HG02571 (cell line): ENCODE measurements around the gene DNAJB14.
A peak's percentile ranks its signal among the peaks of the same experiment; 100 is the strongest.

Source experiments
- ATAC-seq: cut with Tn5 transposase; IDR thresholded peaks from one replicate; pipeline ENCODE4 v1.9.1; 2021; ENCODE audit warnings: mild to moderate bottlenecking, moderate library complexity; ENCODE audit not compliant: unreplicated experiment

The DNAJB14 gene

DNA sequence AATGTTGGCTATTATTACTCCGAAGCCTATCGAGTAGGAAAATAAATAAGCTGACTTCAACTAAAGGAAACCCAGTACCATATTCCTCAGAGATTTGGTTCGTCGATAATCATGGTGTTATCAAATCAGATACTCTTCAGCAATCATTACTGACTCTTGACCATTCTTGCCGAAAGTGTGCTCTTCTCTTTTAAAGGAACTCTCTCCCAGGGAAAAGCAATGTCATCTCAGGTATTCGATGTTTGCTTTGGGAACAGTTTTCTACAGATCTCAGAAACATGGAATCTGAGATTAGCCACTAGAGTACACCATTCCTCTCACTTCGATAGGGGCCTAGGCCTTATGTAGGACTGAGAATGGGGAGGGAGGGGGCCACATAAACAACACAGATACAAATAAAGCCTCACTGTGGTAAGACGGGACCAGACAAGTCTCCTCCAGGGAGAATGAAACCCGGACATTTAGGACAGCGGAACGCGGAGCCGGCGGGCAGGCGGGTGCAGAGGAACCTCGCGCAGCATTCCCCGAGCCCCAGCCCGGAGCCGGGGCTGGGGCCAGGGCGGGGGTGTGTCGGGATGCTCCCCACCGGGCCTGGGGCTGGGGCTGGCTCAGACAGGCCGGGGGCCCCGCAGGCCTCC, 581 bp downstream of the DNAJB14 start:
- ATAC-seq = no peak

DNA sequence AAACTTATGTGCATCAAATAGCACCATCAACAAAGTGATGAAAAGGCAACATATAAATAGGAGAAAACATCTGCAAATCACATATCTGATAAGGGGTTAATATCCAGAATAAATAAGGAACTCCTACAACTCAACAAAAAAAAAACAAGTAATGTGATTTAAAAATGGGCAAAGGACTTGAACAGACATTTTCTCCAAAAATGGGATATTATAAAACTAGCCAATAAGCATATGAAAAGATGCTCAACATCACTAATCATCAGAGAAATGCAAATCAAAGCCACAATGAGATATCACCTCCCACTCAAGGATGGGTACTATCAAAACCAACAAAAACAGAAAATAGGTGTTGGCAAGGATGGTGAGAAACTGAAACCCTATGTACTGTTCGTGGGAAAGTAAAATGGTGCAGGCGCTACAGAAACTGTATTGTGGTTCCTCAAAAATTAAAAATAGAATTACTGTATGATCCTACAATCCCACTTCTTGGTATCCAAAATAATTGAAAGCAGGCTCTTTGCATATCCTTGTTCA, 2.4 kb downstream of the DNAJB14 start:
- no peak for ATAC-seq

DNA sequence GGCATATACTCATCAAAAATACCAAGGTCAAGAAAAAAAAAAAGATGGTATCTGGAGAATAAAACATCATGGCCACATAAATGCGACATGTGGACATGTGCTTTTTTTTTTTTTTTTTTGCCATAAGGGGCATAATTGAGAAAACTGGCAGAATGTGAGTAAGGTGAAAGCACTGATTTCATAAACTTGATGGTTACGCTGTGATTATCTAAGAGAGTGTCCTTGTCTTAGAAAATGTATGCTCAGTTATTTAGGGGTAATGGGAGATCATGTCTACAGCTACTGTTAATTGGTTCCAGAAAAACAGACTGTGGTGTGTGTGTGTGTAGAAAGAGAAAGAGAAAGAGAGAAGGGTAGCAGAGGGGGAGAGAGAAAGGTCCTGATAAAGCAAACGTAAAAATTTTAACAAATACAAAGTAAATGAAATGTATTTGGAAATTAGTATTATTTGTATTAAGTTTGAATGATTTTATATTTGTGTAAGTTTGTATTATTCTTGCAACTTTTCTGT, 8.1 kb downstream of the DNAJB14 start:
- no peak for ATAC-seq

DNA sequence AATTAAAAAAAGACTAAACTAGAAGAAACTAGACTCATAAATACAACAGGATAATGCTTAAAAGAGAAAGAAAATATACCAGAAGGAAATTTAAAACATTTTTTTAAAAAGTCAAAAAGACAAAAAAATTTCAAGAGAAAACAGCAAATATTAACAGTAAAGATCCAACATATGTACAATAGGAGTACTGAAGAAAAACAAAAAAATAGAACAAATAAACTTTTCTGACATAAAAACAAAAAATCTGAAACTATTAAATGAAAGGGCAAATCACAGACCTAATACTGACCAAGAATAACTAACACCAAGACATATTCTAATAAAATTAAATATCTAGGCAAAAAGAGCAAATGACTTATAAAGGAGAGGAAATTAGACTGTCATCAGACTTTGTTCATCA, 11.5 kb downstream of the DNAJB14 start:
- ATAC-seq = no peak

DNA sequence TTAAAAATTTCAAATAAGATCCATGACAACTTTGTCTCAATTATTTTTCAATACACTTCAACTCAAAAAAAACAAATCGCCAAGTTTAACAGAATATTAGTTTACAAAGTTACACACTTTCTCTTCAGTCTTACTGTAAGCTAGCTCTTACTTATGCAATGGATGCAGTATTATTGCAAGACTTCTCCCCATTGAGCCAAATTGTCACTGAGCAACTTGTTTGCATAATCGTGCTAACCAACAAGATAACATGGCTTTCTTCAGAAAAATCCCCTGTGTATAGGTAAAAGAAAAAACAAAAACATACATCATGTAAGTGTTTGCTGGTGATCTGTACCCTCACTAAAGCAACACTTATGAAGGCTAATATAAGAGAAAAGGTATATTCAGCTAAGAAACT, 18.9 kb downstream of the DNAJB14 start:
- ATAC-seq = no peak

DNA sequence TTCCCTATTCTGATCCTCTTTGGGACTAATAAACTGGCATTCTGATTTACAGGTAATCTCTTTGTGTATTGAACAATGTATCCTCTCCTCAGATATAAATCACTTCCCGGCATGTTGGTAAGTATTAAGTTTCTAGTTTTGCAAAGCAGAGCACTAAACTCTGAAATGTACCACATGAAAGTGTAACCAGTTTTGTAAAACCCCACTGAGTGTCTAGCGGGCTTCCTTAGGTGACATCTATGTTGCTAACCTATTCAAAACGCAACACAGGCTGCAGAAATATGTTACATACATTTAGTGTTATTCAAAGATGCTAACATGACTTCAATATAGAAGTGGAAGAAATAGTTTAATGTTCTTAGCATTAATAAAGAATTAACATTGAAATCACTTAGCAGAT, 25.2 kb downstream of the DNAJB14 start:
- no peak for ATAC-seq

DNA sequence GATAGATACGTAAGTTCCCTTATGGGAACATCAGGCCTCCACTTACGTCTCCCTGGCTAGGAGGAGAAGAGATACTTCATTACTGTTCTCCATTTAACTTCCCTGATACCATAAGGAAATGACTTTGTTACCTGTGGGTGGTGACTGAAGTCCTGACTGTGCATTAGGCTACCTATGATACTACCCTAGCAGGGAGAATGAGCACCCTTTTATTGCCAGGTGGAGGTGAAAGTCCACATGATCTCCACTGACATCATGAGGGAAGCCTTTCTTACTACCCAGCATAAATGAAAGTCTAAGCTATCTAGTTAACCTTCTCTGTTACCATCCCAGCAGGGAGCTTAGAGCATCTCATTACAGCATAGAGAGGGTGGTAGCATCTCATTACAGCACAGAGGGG, 27.8 kb downstream of the DNAJB14 start:
- ATAC-seq = no peak

DNA sequence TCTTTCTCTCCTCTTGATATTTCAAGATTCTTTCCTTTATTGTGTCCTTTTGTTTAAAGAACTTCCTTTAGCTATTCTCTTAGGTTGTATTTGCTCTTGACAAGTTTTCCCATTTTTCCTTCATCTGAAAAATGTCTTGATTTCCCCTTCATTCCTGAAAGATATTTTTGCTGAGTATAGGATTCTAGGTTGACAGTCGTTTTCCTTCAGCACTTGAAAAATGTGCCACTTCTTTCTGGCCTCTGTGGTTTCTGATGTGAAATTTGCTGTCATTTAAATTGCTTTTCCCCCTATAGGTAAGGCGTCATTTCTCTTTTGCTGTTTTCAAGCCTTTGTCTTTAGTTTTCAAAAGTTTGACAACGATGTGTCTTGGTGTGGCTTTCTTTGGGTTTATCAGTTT, 28.8 kb downstream of the DNAJB14 start:
- no peak for ATAC-seq

DNA sequence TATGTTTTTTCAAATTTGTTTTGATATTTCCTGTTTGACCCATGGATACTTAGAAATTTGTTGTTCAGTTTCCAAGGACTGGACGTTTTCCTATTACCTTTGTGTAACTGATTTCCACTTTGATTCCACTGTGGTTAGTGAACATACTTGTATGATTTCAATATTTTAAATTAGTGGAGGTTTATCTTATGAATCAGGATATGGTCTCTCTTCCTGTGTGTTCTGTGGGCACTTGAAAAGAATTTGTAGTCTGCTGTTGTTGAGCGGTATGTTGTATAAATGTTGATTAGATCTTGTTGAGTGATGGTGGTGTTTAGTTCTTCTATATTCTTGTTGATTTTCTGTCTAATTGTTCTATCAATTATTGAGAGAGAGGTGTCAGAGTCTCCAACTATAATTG, 31.0 kb downstream of the DNAJB14 start:
- no peak for ATAC-seq

DNA sequence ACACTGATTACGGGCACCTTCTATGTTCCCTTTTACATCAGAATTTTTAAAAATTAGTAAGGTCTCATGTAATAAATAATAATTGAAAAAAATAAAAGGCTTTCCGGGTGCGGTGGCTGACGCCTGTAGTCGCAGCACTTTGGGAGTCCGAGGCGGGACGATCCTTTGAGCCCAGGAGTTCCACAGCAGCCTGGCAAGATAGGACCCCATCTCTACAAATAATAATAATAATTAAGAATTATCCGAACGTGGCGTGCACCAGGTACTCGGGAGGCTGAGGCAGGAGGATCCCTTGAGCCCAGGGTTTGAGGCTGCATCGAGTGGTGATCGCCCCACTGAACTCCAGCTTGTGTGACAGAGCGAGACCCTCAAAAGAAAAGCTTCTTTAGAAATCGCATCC, 51.4 kb downstream of the DNAJB14 start:
- no peak for ATAC-seq

DNA sequence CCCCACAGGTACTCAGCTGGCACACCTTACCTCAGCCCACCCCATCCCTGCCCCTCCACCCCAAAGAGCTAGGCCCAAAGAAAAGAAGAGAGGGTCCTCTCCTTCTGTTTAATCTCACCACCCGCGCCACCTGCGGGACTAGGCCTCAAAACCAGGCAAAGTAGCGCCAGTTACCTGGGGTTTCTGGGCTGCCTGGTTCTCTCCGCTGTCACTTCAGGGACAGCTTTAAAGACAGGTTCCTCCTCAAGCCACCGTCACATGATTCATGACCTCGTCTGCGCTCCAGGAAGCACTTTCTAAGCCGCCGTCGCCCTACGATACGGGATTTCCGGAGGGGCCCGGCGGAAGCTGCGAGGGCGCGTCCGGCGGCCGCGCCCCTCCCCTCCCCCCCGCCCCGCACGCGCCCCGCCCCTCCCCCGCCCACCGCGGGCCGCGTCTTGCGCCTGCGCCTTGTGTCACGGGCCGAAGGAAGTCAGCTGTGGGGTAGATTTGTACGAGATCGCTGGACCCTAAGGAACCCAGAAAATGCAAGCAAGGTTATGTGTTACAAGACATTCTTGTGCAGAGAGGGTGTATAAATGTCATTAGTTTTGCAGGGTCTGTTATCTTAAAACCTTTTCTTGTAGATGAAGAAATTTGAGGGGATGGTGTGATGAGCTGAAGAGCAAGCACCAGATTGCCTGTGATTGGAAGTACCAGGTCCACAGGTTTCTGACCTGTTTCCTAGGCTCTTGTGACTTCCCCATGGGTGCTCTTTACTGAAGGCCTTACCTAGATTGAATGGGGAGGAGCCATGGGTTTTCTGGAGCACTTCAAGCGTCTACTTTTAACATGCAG, 52.0 kb downstream of the DNAJB14 start, which contains the start of gene LAMTOR3:
Gene LAMTOR3 (minus strand): TSS at position 267 of the 837 bp plus-strand sequence. CDS start 464 bp downstream, outside the sequence.
- ATAC-seq = peak; percentile 99

DNA sequence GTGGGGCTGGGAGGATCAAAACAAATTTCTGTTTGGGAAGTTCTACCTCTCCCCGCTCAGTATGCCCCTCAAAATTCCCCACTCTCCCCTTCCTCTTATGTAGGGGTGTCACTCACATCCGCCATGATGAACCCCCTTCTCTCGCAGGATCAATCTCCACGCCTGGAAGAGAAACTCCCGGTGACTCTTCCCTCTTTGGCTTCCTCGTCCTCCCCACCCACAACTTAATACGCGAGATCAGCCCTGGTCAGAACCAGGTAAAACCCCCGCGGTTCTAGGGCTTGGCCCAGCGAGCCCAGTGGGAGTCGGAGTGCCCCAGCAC, 52.6 kb downstream of the DNAJB14 start:
- ATAC-seq = no peak

DNA sequence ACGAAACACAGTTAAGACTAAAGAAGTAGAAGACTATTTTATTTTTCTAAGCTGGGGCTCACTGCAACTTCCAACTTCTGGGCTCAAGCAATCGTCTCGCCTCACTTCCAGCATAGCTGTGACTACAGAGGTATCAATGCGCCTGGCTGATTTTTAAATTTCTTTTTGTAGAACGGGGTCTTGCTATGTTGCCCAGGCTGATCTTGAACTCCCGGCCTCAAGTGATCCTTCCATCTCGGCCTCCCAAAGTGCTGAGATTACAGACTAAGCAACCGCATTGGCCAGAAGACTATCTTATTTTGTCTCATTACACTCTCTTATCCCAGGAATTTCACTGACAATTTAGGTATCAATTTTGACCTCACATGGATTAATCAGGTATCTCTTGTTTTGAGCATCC, 53.4 kb downstream of the DNAJB14 start:
- no peak for ATAC-seq

DNA sequence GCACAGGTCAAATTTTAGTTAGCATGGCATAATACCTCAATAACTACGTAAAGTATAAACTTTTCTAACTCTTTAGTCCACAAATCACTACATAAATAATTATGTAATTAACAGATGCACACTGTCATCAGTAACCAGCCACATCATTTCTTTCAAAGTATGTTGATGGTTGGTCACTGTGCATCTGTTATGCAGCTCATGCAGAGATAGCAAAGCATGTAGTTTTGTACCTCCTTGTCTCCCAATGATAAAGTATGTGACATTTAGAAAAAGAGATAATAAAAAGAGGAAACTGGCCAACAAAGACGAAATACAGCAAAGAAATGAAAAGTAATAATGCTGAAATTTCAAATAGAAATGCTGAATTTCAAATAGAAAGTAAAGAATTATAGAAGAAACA, 55.1 kb downstream of the DNAJB14 start:
- ATAC-seq = no peak

DNA sequence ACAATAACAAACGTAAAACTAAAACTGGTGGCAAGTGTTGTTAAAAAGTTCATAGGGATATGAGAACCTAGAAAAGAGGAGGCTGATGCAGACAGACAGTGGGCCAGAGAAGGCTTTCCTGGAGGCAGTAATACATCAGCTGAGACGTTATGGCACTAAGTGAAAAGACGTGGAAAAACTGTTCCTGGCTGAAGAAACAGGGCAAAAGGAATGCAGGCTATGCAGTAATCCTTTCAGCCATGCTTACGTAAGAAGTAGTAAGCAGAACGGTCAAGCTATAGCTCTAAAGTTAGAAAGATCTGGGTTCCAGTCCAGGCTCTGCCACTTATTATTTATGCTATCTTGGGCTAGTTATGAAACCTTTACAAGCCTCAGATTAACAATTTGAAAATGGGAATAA, 58.6 kb downstream of the DNAJB14 start:
- ATAC-seq = no peak

DNA sequence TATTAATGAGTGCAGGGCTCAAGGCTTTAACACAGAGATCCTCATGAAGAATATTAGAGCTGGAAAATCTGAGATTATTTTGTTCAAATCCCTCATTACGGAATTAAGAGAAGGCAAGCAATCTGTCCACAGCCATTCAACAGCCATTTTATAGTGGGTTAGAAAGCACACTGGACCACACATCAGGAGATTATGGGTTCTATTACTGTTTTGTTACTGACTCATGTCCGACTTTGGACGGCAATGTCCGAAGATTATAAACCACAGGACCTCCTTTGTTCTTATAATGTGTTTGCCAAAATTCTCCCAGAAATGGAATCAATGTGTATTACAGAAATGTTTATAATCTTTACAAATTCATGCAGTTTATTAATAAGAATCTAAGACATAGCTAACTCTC, 60.3 kb downstream of the DNAJB14 start:
- ATAC-seq = no peak

DNA sequence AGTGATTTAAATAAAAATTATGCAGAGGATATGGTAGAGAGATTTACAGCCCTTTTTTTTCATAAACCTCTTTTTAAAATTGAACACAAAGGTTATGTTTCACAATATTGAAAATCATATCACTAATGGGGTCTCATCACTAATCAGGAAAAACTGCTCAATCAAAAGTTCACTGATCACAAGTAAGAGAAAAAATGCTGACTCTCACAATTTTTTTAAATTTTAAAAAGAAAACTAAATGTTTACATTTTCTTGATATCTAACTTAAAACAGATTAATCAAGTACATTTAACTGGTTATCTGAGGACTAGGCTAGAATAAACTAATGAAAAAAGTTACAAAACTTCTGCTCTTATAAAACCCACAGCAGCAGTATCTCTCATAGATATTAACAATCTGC, 60.7 kb downstream of the DNAJB14 start:
- ATAC-seq = no peak

DNA sequence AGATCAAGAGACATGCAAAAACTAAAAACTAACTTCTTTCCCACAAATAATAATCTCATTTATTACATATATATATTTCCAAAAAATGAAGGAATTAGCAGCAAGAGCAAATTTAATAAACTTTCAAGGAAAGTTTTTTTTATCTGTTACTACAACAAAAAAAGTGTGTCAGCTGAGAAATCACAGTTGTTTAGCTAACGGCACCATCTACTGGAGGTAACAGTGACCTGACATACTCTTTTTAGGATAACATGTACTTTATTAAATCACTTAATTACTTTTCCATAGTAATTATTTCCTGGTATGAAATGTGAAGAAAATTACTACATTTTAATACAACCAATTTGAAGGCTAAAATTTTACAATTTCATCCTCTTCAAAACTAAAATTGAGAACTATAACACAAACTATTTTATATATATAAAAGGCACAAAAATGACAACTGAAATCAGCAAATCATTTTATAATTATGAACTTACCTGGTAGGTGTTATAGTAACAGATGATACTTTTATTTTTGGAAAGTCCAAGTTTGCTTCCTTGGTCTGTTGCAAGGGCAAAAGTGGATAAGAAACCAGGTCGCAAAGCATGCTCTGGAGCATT, 61.3 kb downstream of the DNAJB14 start:
- no peak for ATAC-seq

DNA sequence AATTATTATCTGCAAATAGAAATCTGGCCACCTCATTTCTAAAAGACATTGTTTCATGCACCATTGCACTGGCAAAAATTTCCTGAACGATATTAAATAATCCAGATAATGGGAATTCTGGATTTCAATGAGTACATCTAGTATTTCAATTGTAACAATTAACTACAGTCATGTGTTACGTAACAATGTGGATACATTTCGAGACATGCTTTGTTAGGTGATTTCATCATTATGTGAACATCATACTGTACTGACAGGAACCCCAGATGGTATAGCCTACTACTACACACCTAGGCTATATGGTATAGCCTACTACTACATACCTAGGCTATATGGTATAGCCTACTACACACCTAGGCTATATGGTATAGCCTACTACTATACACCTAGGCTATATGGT, 67.0 kb downstream of the DNAJB14 start:
- no peak for ATAC-seq

DNA sequence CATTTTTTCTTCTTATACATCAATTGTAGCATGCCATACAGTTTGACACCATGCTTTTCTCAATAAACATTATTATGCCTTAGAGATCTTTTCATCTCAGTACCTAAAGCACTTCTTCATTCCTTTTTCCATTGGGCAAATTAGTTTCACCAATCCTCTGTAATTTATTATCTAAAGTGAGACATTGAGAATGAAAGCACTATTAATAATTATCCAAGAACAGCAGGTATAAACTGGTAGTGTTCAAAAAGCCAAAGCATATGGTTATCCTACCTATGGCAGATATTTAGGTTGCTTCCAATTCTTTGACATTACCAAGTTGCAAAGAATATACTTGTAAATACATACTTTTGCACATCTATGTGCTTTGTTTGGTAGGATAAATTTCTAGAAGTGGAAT, 67.8 kb downstream of the DNAJB14 start:
- no peak for ATAC-seq

DNA sequence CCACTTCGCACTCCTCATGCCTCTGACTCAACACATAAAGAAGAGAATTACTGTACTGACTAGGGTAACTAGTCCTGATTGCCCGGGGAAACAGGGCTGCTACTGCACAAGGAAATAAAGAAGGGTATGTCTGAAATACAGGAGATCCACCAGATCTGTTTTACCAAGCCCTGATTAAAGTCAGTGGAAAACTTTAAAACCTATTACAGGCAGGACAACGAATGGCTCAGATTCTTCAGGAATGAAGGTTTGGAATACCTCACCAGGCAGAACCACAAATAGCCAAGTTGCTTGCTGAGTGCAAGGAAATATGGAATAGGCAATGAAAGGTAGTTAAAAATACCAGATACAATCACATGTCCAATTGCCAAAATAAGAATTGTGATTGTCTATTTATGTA, 69.5 kb downstream of the DNAJB14 start:
- ATAC-seq = no peak

DNA sequence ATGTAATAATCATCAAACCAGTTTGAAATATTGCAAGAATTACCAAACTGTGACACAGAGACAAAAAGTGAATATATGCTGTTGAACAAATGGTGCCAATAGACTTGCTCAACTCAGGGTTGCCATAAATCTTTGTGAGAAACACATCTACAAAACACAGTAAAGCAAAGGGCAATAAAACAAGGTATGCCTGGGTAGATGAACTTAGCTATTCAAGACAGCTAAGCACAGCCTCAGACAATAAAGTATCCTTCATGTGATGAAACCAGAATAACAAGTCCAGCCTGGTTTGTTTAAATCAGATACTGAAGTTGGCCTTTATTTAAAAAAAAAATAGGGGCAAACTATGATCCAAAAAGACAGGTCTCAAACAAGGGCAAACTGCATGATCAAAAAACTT, 71.3 kb downstream of the DNAJB14 start:
- ATAC-seq = no peak
